DND-41 (cell line): ENCODE results near the gene CPEB2.

Source experiments
- EZH2 ChIP-seq: IDR thresholded peaks from 3 replicates; pipeline ENCODE4 v1.6.1; 2012; ENCODE audit warnings: borderline replicate concordance, low read depth, mild to moderate bottlenecking, moderate library complexity, low read length, inconsistent platforms; ENCODE audit not compliant: severe bottlenecking
- TF ChIP-seq, protein P1 (sequence below): IDR thresholded peaks from 2 replicates; pipeline ENCODE4 v1.5.1; 2012; ENCODE audit warnings: borderline replicate concordance, low read length, moderate library complexity, mild to moderate bottlenecking; ENCODE audit not compliant: poor library complexity, severe bottlenecking; ENCODE audit errors: extremely low read depth

DNA sequence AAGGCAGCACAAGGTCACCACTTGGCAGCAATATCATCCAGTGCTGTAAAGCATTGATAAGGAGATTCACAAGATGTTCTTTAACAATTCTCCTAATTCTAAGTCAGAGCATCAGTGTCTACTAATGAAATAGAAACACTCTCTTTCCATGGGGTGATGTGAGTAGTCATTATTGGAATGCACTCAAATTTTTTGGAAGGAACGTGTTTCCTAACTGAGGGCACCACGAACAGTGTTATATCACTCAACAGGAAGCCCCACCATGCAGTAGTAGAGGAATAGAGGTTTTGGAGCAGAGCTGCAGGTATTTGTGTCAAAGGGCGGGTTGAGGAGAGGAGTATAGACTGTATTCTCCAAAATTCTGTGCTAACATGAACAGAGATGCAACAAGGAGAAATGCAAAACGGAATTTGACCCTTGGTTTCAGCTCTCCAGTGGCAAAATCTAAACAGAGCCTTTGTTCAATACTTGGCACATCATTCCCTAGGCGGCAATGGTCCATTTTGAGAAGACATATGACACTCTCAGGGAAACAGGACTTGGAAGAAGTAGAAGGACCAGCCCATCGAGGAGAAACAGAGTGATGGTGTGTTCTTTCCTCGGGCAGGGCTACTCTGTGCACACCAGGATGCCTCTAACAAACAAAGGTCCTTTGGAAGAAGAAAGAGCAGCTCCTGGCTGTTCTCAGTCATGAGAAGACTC, 98.9 kb downstream of the CPEB2 start:
- no peak for TF ChIP-seq EZH2
- TF ChIP-seq, protein P1, sequence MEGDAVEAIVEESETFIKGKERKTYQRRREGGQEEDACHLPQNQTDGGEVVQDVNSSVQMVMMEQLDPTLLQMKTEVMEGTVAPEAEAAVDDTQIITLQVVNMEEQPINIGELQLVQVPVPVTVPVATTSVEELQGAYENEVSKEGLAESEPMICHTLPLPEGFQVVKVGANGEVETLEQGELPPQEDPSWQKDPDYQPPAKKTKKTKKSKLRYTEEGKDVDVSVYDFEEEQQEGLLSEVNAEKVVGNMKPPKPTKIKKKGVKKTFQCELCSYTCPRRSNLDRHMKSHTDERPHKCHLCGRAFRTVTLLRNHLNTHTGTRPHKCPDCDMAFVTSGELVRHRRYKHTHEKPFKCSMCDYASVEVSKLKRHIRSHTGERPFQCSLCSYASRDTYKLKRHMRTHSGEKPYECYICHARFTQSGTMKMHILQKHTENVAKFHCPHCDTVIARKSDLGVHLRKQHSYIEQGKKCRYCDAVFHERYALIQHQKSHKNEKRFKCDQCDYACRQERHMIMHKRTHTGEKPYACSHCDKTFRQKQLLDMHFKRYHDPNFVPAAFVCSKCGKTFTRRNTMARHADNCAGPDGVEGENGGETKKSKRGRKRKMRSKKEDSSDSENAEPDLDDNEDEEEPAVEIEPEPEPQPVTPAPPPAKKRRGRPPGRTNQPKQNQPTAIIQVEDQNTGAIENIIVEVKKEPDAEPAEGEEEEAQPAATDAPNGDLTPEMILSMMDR: no peak
